ENCODE measurements around the gene NECTIN2.

DNA sequence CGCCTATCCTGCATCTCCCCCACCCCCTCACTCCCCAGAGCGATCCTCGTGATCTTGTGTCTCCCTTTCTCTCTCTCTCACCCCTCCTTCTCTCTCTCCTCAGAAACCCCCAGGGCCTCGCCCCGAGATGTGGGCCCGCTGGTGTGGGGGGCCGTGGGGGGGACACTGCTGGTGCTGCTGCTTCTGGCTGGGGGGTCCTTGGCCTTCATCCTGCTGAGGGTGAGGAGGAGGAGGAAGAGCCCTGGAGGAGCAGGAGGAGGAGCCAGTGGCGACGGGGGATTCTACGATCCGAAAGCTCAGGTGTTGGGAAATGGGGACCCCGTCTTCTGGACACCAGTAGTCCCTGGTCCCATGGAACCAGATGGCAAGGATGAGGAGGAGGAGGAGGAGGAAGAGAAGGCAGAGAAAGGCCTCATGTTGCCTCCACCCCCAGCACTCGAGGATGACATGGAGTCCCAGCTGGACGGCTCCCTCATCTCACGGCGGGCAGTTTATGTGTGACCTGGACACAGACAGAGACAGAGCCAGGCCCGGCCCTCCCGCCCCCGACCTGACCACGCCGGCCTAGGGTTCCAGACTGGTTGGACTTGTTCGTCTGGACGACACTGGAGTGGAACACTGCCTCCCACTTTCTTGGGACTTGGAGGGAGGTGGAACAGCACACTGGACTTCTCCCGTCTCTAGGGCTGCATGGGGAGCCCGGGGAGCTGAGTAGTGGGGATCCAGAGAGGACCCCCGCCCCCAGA lies 32.2 kb downstream of the NECTIN2 start:
- no peak for TF ChIP-seq CTCF (conservative IDR thresholded peaks at IDR 0.05; ENCODE audit: low read length)
- no peak for TF ChIP-seq EZH2phosphoT487 (IDR thresholded peaks at IDR 0.05; ENCODE audit: borderline replicate concordance, low read depth, low read length)
